Loucy (cell line): ENCODE data around the gene VPS4B.

Experiments used
- H2AFZ ChIP-seq: fragments of 200-600 bp; sonication (generic); 2 replicates; pipeline ENCODE4 v1.6.0; 2016; ENCODE audit warnings: antibody characterized with exemption, mild to moderate bottlenecking, low read length, moderate library complexity
- H3F3A ChIP-seq: fragments of 200-600 bp; 2 replicates; pipeline ENCODE4 v1.6.0; 2016; ENCODE audit warnings: antibody characterized with exemption, low read depth, mild to moderate bottlenecking
- H3K27me3 ChIP-seq: fragments of 200-600 bp; sonication (generic); 2 replicates; pipeline ENCODE4 v1.6.1; 2014; ENCODE audit warnings: low read length, mild to moderate bottlenecking; ENCODE audit not compliant: insufficient read depth, poor library complexity, severe bottlenecking
- H3K36me3 ChIP-seq: fragments of 200-600 bp; sonication (generic); 2 replicates; pipeline ENCODE4 v1.6.1; 2016; ENCODE audit warnings: low read length; ENCODE audit not compliant: insufficient read depth
- H3K4me1 ChIP-seq: fragments of 200-600 bp; sonication (generic); 2 replicates; pipeline ENCODE4 v1.5.1; 2014; ENCODE audit warnings: low read length, mild to moderate bottlenecking; ENCODE audit not compliant: insufficient read depth, poor library complexity, severe bottlenecking
- H3K4me2 ChIP-seq: fragments of 200-600 bp; sonication (generic); 2 replicates; pipeline ENCODE4 v1.6.0; 2014; ENCODE audit warnings: antibody characterized with exemption, low read length, low read depth, mild to moderate bottlenecking; ENCODE audit not compliant: poor library complexity, severe bottlenecking
- H3K4me3 ChIP-seq: fragments of 200-600 bp; sonication (generic); 2 replicates; pipeline ENCODE4 v1.5.1; 2014; ENCODE audit warnings: low read length, mild to moderate bottlenecking, mixed read lengths; ENCODE audit not compliant: poor library complexity, severe bottlenecking
- H3K79me2 ChIP-seq: fragments of 200-600 bp; sonication (generic); 2 replicates; pipeline ENCODE4 v1.6.1; 2014; ENCODE audit warnings: low read length; ENCODE audit not compliant: insufficient read depth
- H3K9ac ChIP-seq: fragments of 200-600 bp; sonication (generic); 2 replicates; pipeline ENCODE4 v1.6.0; 2014; ENCODE audit warnings: mild to moderate bottlenecking, low read depth, low read length, moderate library complexity; ENCODE audit not compliant: poor library complexity, severe bottlenecking
- H3K9me2 ChIP-seq: fragments of 200-600 bp; sonication (generic); replicated peaks from 2 replicates; pipeline ENCODE4 v1.6.1; 2016; ENCODE audit warnings: low read depth, low read length, mixed read lengths
- H3K9me3 ChIP-seq: fragments of 200-600 bp; sonication (generic); 2 replicates; pipeline ENCODE4 v1.6.1; 2014; ENCODE audit warnings: mild to moderate bottlenecking, antibody characterized with exemption, low read length, low read depth; ENCODE audit not compliant: insufficient read depth
- H4K20me1 ChIP-seq: fragments of 200-600 bp; sonication (generic); 2 replicates; pipeline ENCODE4 v1.6.0; 2014; ENCODE audit warnings: antibody characterized with exemption, low read length, mild to moderate bottlenecking; ENCODE audit not compliant: insufficient read depth, poor library complexity, severe bottlenecking
- EZH2phosphoT487 ChIP-seq: fragments of 200-600 bp; IDR thresholded peaks from 2 replicates; pipeline ENCODE4 v1.6.1; 2018; ENCODE audit warnings: antibody characterized with exemption, mild to moderate bottlenecking, moderate library complexity, borderline replicate concordance
- TF ChIP-seq, protein P1 (sequence below): fragments of 200-600 bp; sonication (generic); conservative IDR thresholded peaks from 2 replicates; pipeline ENCODE4 v1.5.1; 2014; ENCODE audit warnings: mild to moderate bottlenecking, antibody characterized with exemption, low read length

VPS4B gene

DNA sequence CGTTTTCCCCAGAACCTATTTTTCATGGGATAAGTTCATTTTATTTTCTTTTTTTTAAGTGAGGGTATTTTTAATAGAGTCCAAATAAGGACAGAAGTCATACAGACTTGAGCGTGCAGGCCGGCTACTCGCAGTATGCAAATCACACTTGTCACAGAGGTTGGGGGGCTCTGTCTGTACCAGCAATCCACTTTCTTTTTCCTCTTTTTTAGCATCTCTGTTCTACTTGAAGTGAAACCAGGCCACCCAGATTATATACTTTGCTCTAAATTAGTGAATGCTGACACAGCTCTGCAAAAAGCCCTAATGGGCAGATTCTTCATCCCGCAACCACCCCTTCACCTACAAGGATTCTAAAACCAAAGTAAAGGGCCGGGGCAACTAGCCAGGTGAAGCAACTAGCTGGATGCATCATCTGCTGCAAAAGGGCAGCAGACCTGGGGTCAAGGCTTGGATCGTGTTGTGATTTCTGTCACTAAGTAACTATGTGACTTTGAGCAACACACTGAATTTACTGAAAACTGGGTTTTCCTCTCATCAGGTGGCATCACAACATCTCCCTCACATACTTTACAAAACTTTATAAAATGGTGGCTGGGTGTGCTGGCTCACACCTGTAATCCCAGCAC lies 73.7 kb downstream of the VPS4B start:
- Histone ChIP-seq H3K4me3 (no peak overlapping the region), H3K27me3 (no peaks in the 10 kb centered on the region), H4K20me1 (no peaks in the 10 kb centered on the region), H3K4me2 (no peak overlapping the region), H3F3A (no peaks in the 10 kb centered on the region), H3K9me2 (no peaks in the 10 kb centered on the region), H3K9me3 (no peaks in the 10 kb centered on the region), H3K4me1 (no peaks in the 10 kb centered on the region), H3K79me2 (no peaks in the 10 kb centered on the region), H2AFZ (no peak overlapping the region), H3K9ac (no peak overlapping the region), H3K36me3 (peaks cover 31% of the 10 kb centered on the region; the same call in 1 of the 2 replicates)
- no peak for TF ChIP-seq EZH2phosphoT487
- TF ChIP-seq, protein P1, sequence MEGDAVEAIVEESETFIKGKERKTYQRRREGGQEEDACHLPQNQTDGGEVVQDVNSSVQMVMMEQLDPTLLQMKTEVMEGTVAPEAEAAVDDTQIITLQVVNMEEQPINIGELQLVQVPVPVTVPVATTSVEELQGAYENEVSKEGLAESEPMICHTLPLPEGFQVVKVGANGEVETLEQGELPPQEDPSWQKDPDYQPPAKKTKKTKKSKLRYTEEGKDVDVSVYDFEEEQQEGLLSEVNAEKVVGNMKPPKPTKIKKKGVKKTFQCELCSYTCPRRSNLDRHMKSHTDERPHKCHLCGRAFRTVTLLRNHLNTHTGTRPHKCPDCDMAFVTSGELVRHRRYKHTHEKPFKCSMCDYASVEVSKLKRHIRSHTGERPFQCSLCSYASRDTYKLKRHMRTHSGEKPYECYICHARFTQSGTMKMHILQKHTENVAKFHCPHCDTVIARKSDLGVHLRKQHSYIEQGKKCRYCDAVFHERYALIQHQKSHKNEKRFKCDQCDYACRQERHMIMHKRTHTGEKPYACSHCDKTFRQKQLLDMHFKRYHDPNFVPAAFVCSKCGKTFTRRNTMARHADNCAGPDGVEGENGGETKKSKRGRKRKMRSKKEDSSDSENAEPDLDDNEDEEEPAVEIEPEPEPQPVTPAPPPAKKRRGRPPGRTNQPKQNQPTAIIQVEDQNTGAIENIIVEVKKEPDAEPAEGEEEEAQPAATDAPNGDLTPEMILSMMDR: no peak

DNA sequence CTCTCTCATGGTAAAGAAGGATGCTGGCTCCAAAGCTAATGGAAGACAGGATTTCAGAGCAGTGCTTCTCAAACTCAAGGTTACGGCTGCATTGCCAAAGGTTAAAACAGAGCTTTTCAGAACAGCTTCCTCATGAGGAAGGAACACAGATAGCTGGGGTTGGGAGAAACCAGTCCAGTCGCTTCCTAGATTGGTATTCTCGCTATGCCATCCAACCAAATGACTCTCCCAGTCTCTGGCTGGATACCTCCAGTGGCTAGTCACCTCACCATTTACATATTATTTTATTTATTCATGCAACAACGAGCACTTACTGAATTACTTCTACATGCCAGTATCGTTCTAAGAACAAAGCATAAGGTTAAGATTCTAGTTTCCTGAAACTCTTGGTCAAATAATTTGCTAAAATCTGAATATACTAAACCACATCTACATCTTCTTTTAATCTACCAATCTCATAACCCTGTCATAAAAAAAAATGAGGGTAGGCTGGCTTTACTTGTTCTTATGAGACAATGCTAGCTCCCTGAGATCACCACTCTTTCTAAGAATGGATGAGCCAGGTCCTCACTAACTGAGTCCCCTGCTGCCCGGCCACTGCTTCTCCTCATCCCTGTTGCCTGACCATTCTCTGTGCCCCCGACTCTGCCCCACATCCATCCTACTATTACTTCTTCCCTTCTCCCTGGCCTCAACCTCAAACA lies 75.6 kb downstream of the VPS4B start:
- H3K9me3 ChIP-seq: no peaks in the 10 kb centered on the region
- H3K4me3 ChIP-seq: no peak overlapping the region
- H3K9me2 ChIP-seq: no peaks in the 10 kb centered on the region
- no peak overlapping the region for H2AFZ ChIP-seq
- H3K36me3 ChIP-seq: peaks cover 35% of the 10 kb centered on the region; the same call in 1 of the 2 replicates
- H3F3A ChIP-seq: no peaks in the 10 kb centered on the region
- no peaks in the 10 kb centered on the region for H3K79me2 ChIP-seq
- H3K9ac ChIP-seq: no peak overlapping the region
- no peaks in the 10 kb centered on the region for H3K27me3 ChIP-seq
- no peaks in the 10 kb centered on the region for H4K20me1 ChIP-seq
- no peaks in the 10 kb centered on the region for H3K4me1 ChIP-seq
- no peak for TF ChIP-seq EZH2phosphoT487
- TF ChIP-seq, protein P1: no peak
- H3K4me2 ChIP-seq: no peak overlapping the region

DNA sequence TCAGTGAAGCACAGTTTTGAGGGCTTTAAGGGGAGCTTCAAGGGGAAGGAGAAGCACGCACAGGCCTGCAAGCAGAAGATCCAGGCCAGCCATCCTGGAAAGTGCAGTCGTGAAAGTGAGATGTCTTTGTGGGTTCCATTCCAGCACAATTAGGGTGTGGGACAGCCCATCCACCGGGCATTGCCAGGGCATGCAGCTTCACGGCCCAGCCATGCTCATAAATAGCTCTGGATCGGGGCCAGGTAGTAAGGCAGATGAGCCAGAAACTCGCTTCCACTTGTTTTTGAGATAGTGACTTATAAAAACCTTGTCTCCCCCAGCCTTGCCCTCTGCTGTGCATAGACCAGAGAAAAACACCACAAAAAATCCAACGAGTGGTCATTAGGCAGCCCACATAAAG lies 76.2 kb downstream of the VPS4B start:
- Histone ChIP-seq H2AFZ (no peak overlapping the region), H3K27me3 (no peaks in the 10 kb centered on the region), H3K4me2 (no peak overlapping the region), H3K9me2 (no peaks in the 10 kb centered on the region), H4K20me1 (no peaks in the 10 kb centered on the region), H3K9ac (no peak overlapping the region), H3F3A (no peaks in the 10 kb centered on the region), H3K4me1 (no peaks in the 10 kb centered on the region), H3K4me3 (no peak overlapping the region), H3K9me3 (no peaks in the 10 kb centered on the region), H3K79me2 (no peaks in the 10 kb centered on the region), H3K36me3 (peaks cover 31% of the 10 kb centered on the region; the same call in 1 of the 2 replicates)
- no peak for TF ChIP-seq EZH2phosphoT487
- TF ChIP-seq, protein P1: no peak
